ENCODE measurements around the gene RBMS3. TPM values are rescaled to one million over a fixed set of nuclear protein-coding genes. Genes with fewer than 3 reads are reported as not detected.

Gene RBMS3
- total RNA-seq, 1 donor from 2014 or later, result 0.47 TPM

GRCh38 chr3:29711255-29711771 is 430.4 kb downstream of the RBMS3 start:
- Histone ChIP-seq H3K36me3 (no peaks in the 10 kb centered on the region), H3K4me1 (peaks cover 12% of the 10 kb centered on the region), H3K4me3 (no peak overlapping the region), H3K9ac (no peak overlapping the region), H2AFZ (replicated peaks) (no peak overlapping the region), H3K27me3 (no peaks in the 10 kb centered on the region), H3F3A (ENCODE audit: low read depth) (no peaks in the 10 kb centered on the region), H3K27ac (no peak overlapping the region), H3K79me2 (ENCODE audit: low read depth) (no peaks in the 10 kb centered on the region), H4K20me1 (ENCODE audit: low read depth) (no peaks in the 10 kb centered on the region), H3K4me2 (no peak overlapping the region), H3K9me3 (ENCODE audit: low read depth) (no peaks in the 10 kb centered on the region)
- H3K36me3 Mint-ChIP-seq, result no peaks in the 10 kb centered on the region
- peaks cover 5% of the 10 kb centered on the region for H3K27me3 Mint-ChIP-seq (ENCODE audit: insufficient read depth, low read depth)
- no peaks in the 10 kb centered on the region for H3K9me3 Mint-ChIP-seq
- H3K4me1 Mint-ChIP-seq, result peaks cover 41% of the 10 kb centered on the region
- H3K4me3 Mint-ChIP-seq, result no peak overlapping the region
- TF ChIP-seq EZH2 (IDR thresholded peaks at IDR 0.05) (no peak), EZH2phosphoT487 (IDR thresholded peaks at IDR 0.05) (no peak)
- TF ChIP-seq, protein P1, sequence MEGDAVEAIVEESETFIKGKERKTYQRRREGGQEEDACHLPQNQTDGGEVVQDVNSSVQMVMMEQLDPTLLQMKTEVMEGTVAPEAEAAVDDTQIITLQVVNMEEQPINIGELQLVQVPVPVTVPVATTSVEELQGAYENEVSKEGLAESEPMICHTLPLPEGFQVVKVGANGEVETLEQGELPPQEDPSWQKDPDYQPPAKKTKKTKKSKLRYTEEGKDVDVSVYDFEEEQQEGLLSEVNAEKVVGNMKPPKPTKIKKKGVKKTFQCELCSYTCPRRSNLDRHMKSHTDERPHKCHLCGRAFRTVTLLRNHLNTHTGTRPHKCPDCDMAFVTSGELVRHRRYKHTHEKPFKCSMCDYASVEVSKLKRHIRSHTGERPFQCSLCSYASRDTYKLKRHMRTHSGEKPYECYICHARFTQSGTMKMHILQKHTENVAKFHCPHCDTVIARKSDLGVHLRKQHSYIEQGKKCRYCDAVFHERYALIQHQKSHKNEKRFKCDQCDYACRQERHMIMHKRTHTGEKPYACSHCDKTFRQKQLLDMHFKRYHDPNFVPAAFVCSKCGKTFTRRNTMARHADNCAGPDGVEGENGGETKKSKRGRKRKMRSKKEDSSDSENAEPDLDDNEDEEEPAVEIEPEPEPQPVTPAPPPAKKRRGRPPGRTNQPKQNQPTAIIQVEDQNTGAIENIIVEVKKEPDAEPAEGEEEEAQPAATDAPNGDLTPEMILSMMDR (IDR thresholded peaks at IDR 0.05), result no peak
- DNase-seq (ENCODE audit: low spot score), result peak; percentile 20
- no peak overlapping the region for H3K27ac Mint-ChIP-seq

GRCh38 chr3:29716213-29716612 is 435.3 kb downstream of the RBMS3 start:
- no peaks in the 10 kb centered on the region for H3K27me3 ChIP-seq
- H3K4me3 ChIP-seq, result no peak overlapping the region
- H3F3A ChIP-seq (ENCODE audit: low read depth), result no peaks in the 10 kb centered on the region
- Mint-ChIP-seq H3K9me3 (no peaks in the 10 kb centered on the region), H3K27me3 (ENCODE audit: insufficient read depth, low read depth) (peaks cover 2% of the 10 kb centered on the region), H3K36me3 (no peaks in the 10 kb centered on the region), H3K27ac (no peak overlapping the region), H3K4me3 (no peak overlapping the region), H3K4me1 (peaks cover 16% of the 10 kb centered on the region)
- H3K9ac ChIP-seq, result no peak overlapping the region
- no peaks in the 10 kb centered on the region for H4K20me1 ChIP-seq (ENCODE audit: low read depth)
- no peak overlapping the region for H2AFZ ChIP-seq (replicated peaks)
- H3K79me2 ChIP-seq (ENCODE audit: low read depth), result no peaks in the 10 kb centered on the region
- H3K4me1 ChIP-seq, result peaks cover 7% of the 10 kb centered on the region
- H3K4me2 ChIP-seq, result no peak overlapping the region
- H3K27ac ChIP-seq, result no peak overlapping the region
- H3K9me3 ChIP-seq (ENCODE audit: low read depth), result no peaks in the 10 kb centered on the region
- no peak for DNase-seq (ENCODE audit: low spot score)
- no peaks in the 10 kb centered on the region for H3K36me3 ChIP-seq
- TF ChIP-seq, protein P1 (IDR thresholded peaks at IDR 0.05), result no peak
- TF ChIP-seq EZH2 (IDR thresholded peaks at IDR 0.05) (no peak), EZH2phosphoT487 (IDR thresholded peaks at IDR 0.05) (no peak)

DNA sequence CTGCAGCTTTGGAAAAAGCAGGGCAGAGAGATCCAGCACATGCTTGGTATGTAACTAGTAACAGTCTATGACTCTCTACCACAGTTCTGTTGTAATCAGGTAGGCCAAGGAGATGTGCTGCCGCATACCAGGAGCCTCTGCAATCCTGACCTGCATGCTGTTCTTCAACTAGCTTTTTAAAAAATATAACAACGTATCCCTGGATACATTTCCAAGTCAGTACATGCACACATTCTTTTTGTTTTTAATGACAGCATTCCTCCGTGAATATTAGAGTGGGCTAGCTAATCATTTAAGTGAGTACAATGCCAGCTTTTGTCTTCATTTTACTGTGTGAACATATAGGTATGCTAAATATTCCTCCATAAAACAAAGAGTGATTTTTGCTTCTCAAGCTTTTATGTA is 437.8 kb downstream of the RBMS3 start:
- Mint-ChIP-seq H3K4me3 (no peak overlapping the region), H3K27ac (no peak overlapping the region), H3K36me3 (no peaks in the 10 kb centered on the region), H3K4me1 (peaks cover 12% of the 10 kb centered on the region), H3K9me3 (no peaks in the 10 kb centered on the region), H3K27me3 (ENCODE audit: insufficient read depth, low read depth) (peaks cover 2% of the 10 kb centered on the region)
- H3K27ac ChIP-seq, result no peak overlapping the region
- H3K36me3 ChIP-seq, result no peaks in the 10 kb centered on the region
- no peak overlapping the region for H3K4me2 ChIP-seq
- H2AFZ ChIP-seq (replicated peaks), result no peak overlapping the region
- no peak overlapping the region for H3K9ac ChIP-seq
- no peaks in the 10 kb centered on the region for H3F3A ChIP-seq (ENCODE audit: low read depth)
- peaks cover 4% of the 10 kb centered on the region for H3K4me1 ChIP-seq
- no peaks in the 10 kb centered on the region for H3K9me3 ChIP-seq (ENCODE audit: low read depth)
- TF ChIP-seq EZH2 (IDR thresholded peaks at IDR 0.05), result no peak
- TF ChIP-seq, protein P1 (IDR thresholded peaks at IDR 0.05), result no peak
- no peak for TF ChIP-seq EZH2phosphoT487 (IDR thresholded peaks at IDR 0.05)
- H3K79me2 ChIP-seq (ENCODE audit: low read depth), result no peaks in the 10 kb centered on the region
- H3K4me3 ChIP-seq, result no peak overlapping the region
- H3K27me3 ChIP-seq, result no peaks in the 10 kb centered on the region
- DNase-seq (ENCODE audit: low spot score), result no peak
- no peaks in the 10 kb centered on the region for H4K20me1 ChIP-seq (ENCODE audit: low read depth)
